Lung (tissue), 12 donors: Measurements from ENCODE around the gene CELF3. TPM values are rescaled to one million over a fixed set of nuclear protein-coding genes. Genes with fewer than 3 reads are reported as not detected.
"Not testable (repeated sequence)": the region's sequence is repeated elsewhere in the genome, so short reads cannot be mapped to it uniquely, and the experiment has no call there.

ENCODE experiments used
- ATAC-seq: fragments of 200-7000 bp; cut with Tn5 transposase; one replicate; pipeline ENCODE4 v1.9.1; 2020; ENCODE audit warnings: moderate number of reproducible peaks; ENCODE audit not compliant: insufficient read depth, low FRiP score
- DNase-seq, 3 donors: peaks; one replicate each; pipeline ENCODE4 v3.0.0-alpha.2; 2013 to 2017
- H3K27ac ChIP-seq, 2 donors: one replicate each; pipeline ENCODE4 v1.5.1; 2013; ENCODE audit warnings: mild to moderate bottlenecking in 2 of 2, moderate library complexity in 2 of 2, control low read depth in 1 of 2, inconsistent platforms in 1 of 2, low read depth in 1 of 2, low read length in 1 of 2
- H3K27me3 ChIP-seq, 3 donors: one replicate each; pipeline ENCODE4 v1.5.1; 2013; ENCODE audit warnings: low read length in 2 of 3; ENCODE audit not compliant: control insufficient read depth in 3 of 3, insufficient read depth in 3 of 3
- H3K36me3 ChIP-seq, 4 donors: one replicate each; pipeline ENCODE4 v1.5.1; 2013; ENCODE audit warnings: low read length in 4 of 4, mild to moderate bottlenecking in 1 of 4, moderate library complexity in 1 of 4; ENCODE audit not compliant: control insufficient read depth in 4 of 4, insufficient read depth in 4 of 4
- H3K4me1 ChIP-seq, 5 donors: one replicate each; pipeline ENCODE4 v1.5.1; 2013; ENCODE audit warnings: low read length in 5 of 5, mild to moderate bottlenecking in 2 of 5, moderate library complexity in 1 of 5; ENCODE audit not compliant: control insufficient read depth in 5 of 5, insufficient read depth in 5 of 5
- H3K4me3 ChIP-seq: one replicate; pipeline ENCODE4 v1.5.1; 2013; ENCODE audit warnings: mild to moderate bottlenecking, control low read depth, moderate library complexity
- H3K9ac ChIP-seq, 2 donors: one replicate each; pipeline ENCODE4 v1.5.1; 2013; ENCODE audit warnings: low read length in 2 of 2, control low read depth in 1 of 2; ENCODE audit not compliant: insufficient read depth in 1 of 2
- H3K9me3 ChIP-seq, 4 donors: one replicate each; pipeline ENCODE4 v1.5.1; 2013; ENCODE audit warnings: low read length in 3 of 4, mild to moderate bottlenecking in 1 of 4, moderate library complexity in 1 of 4; ENCODE audit not compliant: control insufficient read depth in 4 of 4, insufficient read depth in 3 of 4
- CTCF ChIP-seq: IDR thresholded peaks from 2 replicates; pipeline ENCODE4 v1.5.1; 2012; ENCODE audit warnings: mild to moderate bottlenecking; ENCODE audit errors: control extremely low read depth, extremely low read depth
- WGBS, 2 donors: extraction: QIAGEN DNeasy Blood & Tissue Kit; methylation state at CpG; one replicate each; pipeline ENCODE4 v1.1.7; 2013; 5-methylcytosine and 5-hydroxymethylcytosine counted together
- polyA plus RNA-seq, 2 donors: library from polyadenylated mRNA; stranded (reverse); fragments of 200-250 nt; gene quantifications; one replicate each; pipeline ENCODE4 v1.2.1, GENCODE V29; 2013
- total RNA-seq, 2 donors: library from RNA; depleted of rRNA in 1 of 2; stranded (reverse); fragments of >200 nt in 1 of 2; gene quantifications; one replicate each; pipeline ENCODE4 v1.2.1, GENCODE V29; 2014 to 2021
- donor health status: control.
- donor health status: control.
- donor health status: Bipolar disorder and iron deficiency.
- donor health status: healthy.
- donor health status: DM: yes; HTN: yes; CAD: no.

Gene CELF3
- total and polyA plus RNA-seq, 4 donors: 0.06 to 0.31 (median 0.10) TPM

- Histone ChIP-seq H3K9ac (no peak overlapping the region), H3K27me3 (no peaks in the 10 kb centered on the region), H3K4me3 (no peak overlapping the region), H3K9me3 (peaks cover 0 to 4% (median 1%) of the 10 kb centered on the region in 4 donors), H3K27ac (no peak overlapping the region), H3K36me3 (no peaks in the 10 kb centered on the region), H3K4me1 (no peaks in the 10 kb centered on the region)
- DNase-seq: no peak
- WGBS, 2 donors: 75 to 93% methylated on average over 2 of the region's 2 CpGs
- no peak for ATAC-seq
- TF ChIP-seq CTCF: no peak
Observed at GRCh38 chr1:151737026-151737425, 20.4 kb upstream of the CELF3 start.

GRCh38 chr1:151733995-151734394 is 17.4 kb upstream of the CELF3 start:
- H3K4me1 ChIP-seq, DNase-seq, H3K36me3 ChIP-seq, H3K27ac ChIP-seq, H3K9ac ChIP-seq, ATAC-seq, H3K9me3 ChIP-seq, H3K4me3 ChIP-seq, H3K27me3 ChIP-seq: not testable (repeated sequence)
- WGBS, 2 donors: 94 to 96% methylated on average over 9 of the region's 9 CpGs

GRCh38 chr1:151733126-151733525 is 16.5 kb upstream of the CELF3 start:
- peaks cover 0 to 4% (median 1%) of the 10 kb centered on the region in 4 donors for H3K9me3 ChIP-seq
- no peak overlapping the region for H3K27ac ChIP-seq
- no peak overlapping the region for H3K9ac ChIP-seq
- no peak overlapping the region for H3K4me3 ChIP-seq
- WGBS, 2 donors: 70 to 75% methylated on average over 3 of the region's 3 CpGs
- H3K4me1 ChIP-seq: no peaks in the 10 kb centered on the region
- ATAC-seq (no peak), DNase-seq (no peak)
- no peaks in the 10 kb centered on the region for H3K36me3 ChIP-seq
- H3K27me3 ChIP-seq: peaks cover 0 to 11% (median 10%) of the 10 kb centered on the region in 3 donors
- TF ChIP-seq CTCF: no peak

DNA sequence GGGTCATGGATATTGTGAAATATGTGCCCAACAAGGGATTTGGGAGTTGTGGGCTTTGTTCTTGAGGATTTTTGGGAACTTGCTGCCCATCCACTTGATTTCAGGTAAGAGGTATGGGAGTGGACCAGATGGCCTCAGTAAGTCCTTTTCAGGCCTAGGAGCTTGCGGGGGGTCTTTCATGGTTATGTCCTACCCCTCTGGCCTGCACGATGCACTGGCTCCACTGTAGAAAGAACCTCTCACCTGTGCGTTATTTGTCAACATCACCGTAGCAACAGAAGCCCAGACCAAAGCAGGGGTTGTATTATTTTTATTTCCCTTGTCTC is 13.3 kb upstream of the CELF3 start:
- DNase-seq (no peak), ATAC-seq (no peak)
- TF ChIP-seq CTCF: no peak
- H3K4me3 ChIP-seq: no peak overlapping the region
- H3K36me3 ChIP-seq: no peaks in the 10 kb centered on the region
- no peaks in the 10 kb centered on the region for H3K9me3 ChIP-seq
- H3K27ac ChIP-seq: no peak overlapping the region
- 79 to 80% methylated on average over 4 of the region's 4 CpGs for WGBS, 2 donors
- H3K4me1 ChIP-seq: peaks cover 0 to 3% (median 0%) of the 10 kb centered on the region in 5 donors
- H3K9ac ChIP-seq: no peak overlapping the region
- H3K27me3 ChIP-seq: peaks cover 3 to 15% (median 13%) of the 10 kb centered on the region in 3 donors
